GM12872 (cell line): ENCODE measurements around the gene PRPF8.

Source experiments
- TF ChIP-seq, protein P1 (sequence below): IDR thresholded peaks from 3 replicates; pipeline ENCODE4 v1.5.1; 2011; ENCODE audit warnings: low read depth, mild to moderate bottlenecking, low read length, moderate library complexity; ENCODE audit not compliant: insufficient read depth

The PRPF8 gene

DNA sequence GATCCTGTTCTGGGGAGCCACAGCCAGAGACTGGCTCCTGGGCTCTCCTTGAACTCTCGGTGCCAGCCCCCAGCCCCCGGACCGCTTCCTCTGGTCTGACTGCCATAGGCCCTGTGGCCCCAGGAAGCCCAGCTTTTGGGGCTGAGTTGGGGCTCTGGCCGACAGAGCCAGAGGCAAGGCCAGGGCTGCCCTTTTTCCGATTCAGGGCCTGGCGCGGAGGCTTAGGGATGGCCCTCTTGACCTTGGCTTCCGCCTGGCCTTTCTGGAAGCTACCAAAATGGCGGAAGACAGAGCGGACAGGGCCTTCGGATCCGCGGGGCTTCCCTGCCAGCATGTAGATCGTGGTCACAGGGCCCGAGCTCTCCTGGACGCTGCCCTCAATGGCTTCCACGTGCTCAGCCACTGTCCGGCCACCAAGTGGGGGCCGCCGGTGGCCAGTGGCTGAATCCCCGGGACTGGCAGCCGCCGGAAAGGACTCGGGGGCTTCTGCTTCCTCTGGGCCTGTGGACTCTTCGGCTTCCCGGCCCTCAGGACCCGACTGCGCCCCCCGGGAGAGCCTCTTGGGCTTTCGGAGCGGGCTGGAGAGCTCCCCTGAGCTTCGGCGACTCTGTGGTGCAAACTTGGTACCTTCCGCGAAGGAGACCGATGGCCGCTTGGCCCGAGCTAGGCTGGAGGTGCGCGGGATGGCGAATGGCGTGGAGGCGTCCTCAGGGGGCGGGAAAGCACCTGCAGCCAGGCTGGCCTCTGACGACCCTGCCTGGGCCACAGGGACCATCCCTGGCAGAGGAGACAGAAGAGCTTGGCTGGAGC, 49.6 kb downstream of the PRPF8 start:
- TF ChIP-seq, protein P1, sequence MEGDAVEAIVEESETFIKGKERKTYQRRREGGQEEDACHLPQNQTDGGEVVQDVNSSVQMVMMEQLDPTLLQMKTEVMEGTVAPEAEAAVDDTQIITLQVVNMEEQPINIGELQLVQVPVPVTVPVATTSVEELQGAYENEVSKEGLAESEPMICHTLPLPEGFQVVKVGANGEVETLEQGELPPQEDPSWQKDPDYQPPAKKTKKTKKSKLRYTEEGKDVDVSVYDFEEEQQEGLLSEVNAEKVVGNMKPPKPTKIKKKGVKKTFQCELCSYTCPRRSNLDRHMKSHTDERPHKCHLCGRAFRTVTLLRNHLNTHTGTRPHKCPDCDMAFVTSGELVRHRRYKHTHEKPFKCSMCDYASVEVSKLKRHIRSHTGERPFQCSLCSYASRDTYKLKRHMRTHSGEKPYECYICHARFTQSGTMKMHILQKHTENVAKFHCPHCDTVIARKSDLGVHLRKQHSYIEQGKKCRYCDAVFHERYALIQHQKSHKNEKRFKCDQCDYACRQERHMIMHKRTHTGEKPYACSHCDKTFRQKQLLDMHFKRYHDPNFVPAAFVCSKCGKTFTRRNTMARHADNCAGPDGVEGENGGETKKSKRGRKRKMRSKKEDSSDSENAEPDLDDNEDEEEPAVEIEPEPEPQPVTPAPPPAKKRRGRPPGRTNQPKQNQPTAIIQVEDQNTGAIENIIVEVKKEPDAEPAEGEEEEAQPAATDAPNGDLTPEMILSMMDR: no peak

DNA sequence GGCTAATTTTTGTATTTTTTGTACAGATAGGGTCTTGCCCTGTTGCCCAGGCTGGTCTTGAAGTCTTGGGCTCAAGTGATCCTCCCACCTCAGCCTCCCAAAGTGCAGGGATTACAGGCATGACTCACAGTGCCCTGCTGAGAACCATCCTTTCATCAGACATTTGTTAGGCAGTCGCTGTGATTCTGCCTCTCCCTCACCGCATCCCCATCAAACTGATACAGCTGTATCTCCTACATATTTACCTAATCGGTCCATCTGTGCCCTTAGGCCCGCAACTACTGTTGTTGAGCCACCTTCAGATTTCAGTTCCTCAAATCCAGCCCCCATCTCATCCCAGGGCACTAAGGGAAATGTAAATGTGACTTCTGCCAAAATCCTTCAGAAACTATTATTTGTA, 54.0 kb downstream of the PRPF8 start:
- TF ChIP-seq, protein P1: no peak

DNA sequence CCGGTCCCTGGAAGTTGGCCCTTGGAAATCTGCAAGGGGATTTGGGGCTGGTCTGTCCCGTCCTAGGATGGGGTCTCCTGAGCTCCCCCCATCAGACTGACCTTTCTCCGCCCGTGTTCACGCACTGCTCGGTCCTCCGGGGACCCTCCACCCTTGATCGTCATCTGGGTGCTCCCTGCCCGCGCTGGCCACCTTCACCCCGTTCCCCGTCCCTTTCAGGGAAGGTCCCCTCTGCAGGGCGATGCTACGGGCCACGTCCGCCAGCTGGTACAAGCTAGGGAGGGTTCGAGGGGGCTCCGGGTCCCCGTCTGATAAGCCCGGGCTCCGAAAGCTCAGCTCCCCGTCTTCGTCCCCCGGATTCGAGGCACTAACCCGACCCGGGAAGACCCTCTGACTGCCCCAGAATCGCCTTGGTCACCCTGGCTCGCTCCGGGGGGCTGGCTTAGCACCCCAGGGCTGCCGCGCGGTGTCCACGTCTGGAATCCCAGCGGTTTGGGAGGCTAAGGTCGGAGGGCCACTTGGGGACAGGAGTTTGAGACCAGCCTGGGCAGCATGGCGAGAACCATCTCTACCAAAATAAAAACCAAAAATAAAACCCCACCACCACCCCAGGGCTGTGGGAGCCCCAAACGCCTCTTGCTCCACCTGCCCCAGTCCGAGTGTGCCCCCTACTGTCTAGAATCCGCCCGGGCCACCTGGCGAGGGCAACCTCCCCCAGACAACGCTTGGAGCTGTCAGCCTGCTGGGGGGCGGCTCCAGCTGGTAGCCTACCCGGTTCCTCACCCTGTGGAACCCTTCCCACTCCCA, 55.0 kb downstream of the PRPF8 start:
- TF ChIP-seq, protein P1: peak; percentile 79

DNA sequence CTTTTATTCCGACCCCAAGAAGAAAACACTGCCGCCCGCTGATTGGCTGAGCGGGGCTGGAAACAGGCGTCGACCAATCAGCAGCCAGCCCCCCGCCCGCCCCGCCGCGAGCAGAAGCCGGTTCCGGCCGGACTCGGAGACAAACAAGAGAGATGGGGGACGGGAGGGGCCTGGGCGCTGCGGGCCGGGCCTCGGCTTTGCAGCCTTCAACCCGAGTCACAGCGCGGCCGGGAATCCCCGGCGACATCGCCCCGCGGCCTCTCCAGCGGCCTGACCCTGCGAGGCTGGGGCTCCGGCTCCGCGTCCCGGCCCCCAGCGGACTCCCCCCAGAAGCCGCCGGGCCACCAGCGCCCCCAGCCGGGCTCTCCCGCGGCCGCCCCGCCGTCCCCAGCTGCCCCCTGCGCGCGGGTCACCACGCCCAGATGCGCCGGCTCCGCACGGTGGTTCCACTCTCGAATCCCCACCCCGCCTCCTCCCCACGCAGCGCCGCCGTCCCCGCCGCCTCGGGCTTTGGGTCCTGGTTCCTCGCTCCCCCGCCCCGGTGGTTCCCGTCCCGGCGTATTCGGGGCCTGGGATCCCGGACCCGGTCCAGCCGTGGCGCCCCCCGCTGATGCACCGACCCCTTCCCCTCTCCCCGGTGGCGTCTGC, 55.7 kb downstream of the PRPF8 start:
- TF ChIP-seq, protein P1: peak; percentile 39; the same call in 2 of the 3 replicates

DNA sequence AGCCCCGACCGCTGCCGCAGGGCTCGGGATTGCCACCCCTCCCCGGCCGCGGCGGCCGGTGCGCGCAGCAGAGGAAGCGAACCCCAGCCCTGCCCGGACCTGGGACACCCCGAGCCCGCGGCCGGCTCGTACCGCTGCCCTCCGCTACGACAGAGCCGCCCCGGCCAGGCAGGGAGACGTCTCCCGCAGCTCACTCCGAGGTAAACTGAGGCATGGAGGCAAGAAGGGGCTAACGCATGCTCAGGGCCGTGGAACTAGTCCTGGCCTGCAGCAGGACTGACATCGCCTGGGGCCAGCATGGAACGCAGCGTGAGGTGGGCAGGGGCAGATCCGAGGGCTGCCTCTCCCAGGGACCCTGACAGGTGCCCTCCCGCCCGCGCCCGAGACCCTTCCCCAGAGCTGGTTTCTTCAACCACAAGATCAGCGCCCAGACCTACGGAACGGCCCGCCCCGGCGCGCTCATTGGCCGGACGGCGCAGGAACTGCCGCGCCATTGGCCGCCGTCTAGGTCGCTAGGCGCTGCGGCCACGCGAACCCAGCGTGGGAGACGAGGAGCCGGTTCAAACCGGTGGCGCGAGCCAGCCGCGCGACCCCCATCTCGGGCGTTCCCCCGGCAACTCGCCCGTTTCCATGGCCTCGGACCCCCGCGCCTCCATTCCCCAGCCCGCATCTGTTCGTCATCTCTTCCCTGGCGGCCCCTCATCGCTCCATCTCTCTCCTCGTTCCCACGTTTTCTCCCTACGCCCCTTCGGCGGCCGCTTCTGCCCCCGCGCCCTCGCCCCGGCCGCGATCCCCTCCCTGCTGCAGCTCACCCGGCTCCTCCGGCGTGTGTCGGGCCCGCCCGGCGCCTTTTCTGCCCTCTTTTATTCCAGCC, 56.4 kb downstream of the PRPF8 start, which contains the start of gene SLC43A2:
TSS of gene SLC43A2 (minus strand) at position 853 of the 874 bp plus-strand sequence. CDS start 960 bp downstream, outside the sequence.
- TF ChIP-seq, protein P1: no peak

DNA sequence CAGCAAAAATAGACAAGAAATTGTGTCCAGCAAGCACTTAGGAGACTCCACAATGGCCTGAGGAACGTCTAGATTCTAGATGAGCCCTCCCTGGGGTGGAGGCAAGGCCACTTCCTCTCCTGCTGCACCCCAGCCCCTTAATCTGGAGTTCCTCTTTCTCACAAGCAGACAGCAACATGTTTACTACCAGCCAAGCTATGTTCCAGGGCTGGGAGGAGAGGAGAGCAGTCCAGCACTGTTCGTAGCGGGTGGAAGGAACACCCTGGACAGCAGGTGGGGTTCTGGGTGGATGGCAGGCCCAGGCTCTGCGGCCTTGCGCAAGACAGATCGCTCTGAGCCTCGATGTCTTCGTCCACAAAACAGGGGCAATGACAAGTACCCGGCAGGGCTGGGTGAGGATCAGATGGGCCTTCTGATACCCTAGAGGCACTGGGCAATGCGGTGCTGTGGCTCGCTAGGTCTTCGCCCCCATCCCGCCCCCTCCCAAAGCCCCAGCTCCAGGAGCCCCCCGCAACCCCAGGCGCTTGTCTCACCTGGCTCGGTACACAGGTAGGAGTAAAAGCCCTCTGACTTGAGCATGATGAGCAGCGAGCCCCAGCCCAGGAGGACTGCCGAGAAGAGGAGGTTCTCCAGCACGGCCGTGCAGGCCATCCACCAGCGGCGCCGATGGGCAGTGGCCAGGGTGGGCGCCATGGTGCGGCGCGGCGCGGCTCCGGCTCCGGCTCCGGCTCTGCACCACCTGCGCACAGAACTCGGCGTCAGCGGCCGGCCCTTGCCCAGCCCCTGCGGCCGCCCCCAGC, 57.3 kb downstream of the PRPF8 start:
- TF ChIP-seq, protein P1: no peak
